ENCODE measurements around the gene EIF4H.
"Not testable (repeated sequence)": the region's sequence is repeated elsewhere in the genome, so short reads cannot be mapped to it uniquely, and the experiment has no call there.

DNA sequence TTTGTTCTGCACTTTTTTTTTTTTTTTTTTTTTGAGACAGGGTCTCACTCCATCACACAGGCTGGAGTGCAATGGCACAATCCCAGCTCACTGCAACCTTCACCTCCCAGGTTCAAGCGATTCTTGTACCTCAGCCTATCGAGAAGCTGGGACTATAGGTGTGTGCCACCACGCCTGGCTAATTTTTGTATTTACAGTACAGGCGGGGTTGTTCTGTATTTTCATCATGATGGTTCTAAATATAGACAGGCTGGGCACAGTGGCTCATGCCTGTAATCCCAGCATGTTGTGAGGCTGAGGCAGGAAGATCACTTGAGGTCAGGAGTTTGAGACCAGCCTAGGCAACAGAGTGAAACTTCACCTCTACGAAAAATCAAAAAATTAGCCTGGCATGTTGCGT is 6.8 kb upstream of the EIF4H start:
- TF ChIP-seq, protein P1, sequence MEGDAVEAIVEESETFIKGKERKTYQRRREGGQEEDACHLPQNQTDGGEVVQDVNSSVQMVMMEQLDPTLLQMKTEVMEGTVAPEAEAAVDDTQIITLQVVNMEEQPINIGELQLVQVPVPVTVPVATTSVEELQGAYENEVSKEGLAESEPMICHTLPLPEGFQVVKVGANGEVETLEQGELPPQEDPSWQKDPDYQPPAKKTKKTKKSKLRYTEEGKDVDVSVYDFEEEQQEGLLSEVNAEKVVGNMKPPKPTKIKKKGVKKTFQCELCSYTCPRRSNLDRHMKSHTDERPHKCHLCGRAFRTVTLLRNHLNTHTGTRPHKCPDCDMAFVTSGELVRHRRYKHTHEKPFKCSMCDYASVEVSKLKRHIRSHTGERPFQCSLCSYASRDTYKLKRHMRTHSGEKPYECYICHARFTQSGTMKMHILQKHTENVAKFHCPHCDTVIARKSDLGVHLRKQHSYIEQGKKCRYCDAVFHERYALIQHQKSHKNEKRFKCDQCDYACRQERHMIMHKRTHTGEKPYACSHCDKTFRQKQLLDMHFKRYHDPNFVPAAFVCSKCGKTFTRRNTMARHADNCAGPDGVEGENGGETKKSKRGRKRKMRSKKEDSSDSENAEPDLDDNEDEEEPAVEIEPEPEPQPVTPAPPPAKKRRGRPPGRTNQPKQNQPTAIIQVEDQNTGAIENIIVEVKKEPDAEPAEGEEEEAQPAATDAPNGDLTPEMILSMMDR (IDR thresholded peaks at IDR 0.05; ENCODE audit: insufficient read depth, low read length) = not testable (repeated sequence)
- TF ChIP-seq, protein P2, sequence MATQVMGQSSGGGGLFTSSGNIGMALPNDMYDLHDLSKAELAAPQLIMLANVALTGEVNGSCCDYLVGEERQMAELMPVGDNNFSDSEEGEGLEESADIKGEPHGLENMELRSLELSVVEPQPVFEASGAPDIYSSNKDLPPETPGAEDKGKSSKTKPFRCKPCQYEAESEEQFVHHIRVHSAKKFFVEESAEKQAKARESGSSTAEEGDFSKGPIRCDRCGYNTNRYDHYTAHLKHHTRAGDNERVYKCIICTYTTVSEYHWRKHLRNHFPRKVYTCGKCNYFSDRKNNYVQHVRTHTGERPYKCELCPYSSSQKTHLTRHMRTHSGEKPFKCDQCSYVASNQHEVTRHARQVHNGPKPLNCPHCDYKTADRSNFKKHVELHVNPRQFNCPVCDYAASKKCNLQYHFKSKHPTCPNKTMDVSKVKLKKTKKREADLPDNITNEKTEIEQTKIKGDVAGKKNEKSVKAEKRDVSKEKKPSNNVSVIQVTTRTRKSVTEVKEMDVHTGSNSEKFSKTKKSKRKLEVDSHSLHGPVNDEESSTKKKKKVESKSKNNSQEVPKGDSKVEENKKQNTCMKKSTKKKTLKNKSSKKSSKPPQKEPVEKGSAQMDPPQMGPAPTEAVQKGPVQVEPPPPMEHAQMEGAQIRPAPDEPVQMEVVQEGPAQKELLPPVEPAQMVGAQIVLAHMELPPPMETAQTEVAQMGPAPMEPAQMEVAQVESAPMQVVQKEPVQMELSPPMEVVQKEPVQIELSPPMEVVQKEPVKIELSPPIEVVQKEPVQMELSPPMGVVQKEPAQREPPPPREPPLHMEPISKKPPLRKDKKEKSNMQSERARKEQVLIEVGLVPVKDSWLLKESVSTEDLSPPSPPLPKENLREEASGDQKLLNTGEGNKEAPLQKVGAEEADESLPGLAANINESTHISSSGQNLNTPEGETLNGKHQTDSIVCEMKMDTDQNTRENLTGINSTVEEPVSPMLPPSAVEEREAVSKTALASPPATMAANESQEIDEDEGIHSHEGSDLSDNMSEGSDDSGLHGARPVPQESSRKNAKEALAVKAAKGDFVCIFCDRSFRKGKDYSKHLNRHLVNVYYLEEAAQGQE (IDR thresholded peaks at IDR 0.05; ENCODE audit: insufficient replicate concordance, low read depth) = not testable (repeated sequence)

All from HL-60 (cell line).